Gastrocnemius medialis (tissue), 4 donors: Measurements from ENCODE around the gene NBDY. TPM values are rescaled to one million over a fixed set of nuclear protein-coding genes. Genes with fewer than 3 reads are reported as not detected.

ENCODE experiments used
- ATAC-seq, 2 donors: fragments of 150-250 bp; one replicate each; pipeline ENCODE4 v1.9.1; 2016
- DNase-seq, 2 donors: peaks; one replicate each; pipeline ENCODE4 v3.0.0-alpha.2; 2019
- H3K27ac ChIP-seq, 4 donors: fragments of 200-600 bp; sonication (generic); 1 replicate in 1 of 4; 2 replicates in 3 of 4; pipeline ENCODE4 v1.5.1; 2016 to 2018; ENCODE audit warnings: mild to moderate bottlenecking in 2 of 4, moderate library complexity in 1 of 4
- H3K27me3 ChIP-seq, 3 donors: fragments of 200-600 bp; sonication (generic) in 2 of 3; 1 replicate in 1 of 3; 2 replicates in 2 of 3; pipeline versions ENCODE4 v1.5.1 to v1.6.0; 2016 to 2019; ENCODE audit warnings: mild to moderate bottlenecking in 1 of 3, moderate library complexity in 1 of 3
- H3K36me3 ChIP-seq, 2 donors: fragments of 200-600 bp; sonication (generic) in 1 of 2; one replicate each; pipeline ENCODE4 v1.5.1; 2017 to 2018
- H3K4me1 ChIP-seq, 2 donors: fragments of 200-600 bp; sonication (generic) in 1 of 2; one replicate each; pipeline ENCODE4 v1.5.1; 2016 to 2017; ENCODE audit warnings: mild to moderate bottlenecking in 2 of 2
- H3K4me3 ChIP-seq, 4 donors: fragments of 200-600 bp; sonication (generic) in 3 of 4; 1 replicate in 1 of 4; 2 replicates in 3 of 4; pipeline ENCODE4 v1.5.1; 2016 to 2019; ENCODE audit warnings: mild to moderate bottlenecking in 2 of 4
- H3K9me3 ChIP-seq, 3 donors: fragments of 200-600 bp; sonication (generic) in 2 of 3; 1 replicate in 1 of 3; 2 replicates in 2 of 3; pipeline ENCODE4 v1.5.1; 2016 to 2019
- POLR2A ChIP-seq, 2 donors: fragments of 450-650 bp; IDR thresholded peaks; one replicate each; pipeline ENCODE4 v1.6.1; 2017; ENCODE audit warnings: antibody characterized with exemption in 2 of 2, mild to moderate bottlenecking in 2 of 2, moderate library complexity in 2 of 2
- in situ Hi-C, 4 donors: fragments of 200-750 bp; cut with MboI; loops; one replicate each; pipeline versions ENCODE4 v1.15.0 to v1.8.0; 2017; ENCODE audit warnings: low sequenced_read_pairs in 4 of 4
- intact Hi-C: fragments of 100-400 bp; cut with DNase I; formaldehyde crosslinking; loops from one replicate; pipeline ENCODE4 v1.15.1; 2023; ENCODE audit warnings: low total_unique reads
- total RNA-seq, 4 donors: library from RNA; depleted of rRNA; stranded (reverse); fragments of >200 nt; gene quantifications; one replicate each; pipeline versions ENCODE4 v1.1.0 to v1.2.3, GENCODE V29; 2016
- TF ChIP-seq, protein P1 (sequence below), 5 experiments: fragments of 450-650 bp in 3 of 5; fragments of 200-600 bp in 2 of 5; sonication (generic) in 2 of 5; IDR thresholded peaks in 4 of 5; conservative IDR thresholded peaks in 1 of 5; 1 replicate in 4 of 5; 2 replicates in 1 of 5; pipeline ENCODE4 v1.5.1; 2016 to 2019; ENCODE audit warnings: antibody characterized with exemption in 5 of 5, mild to moderate bottlenecking in 3 of 5, moderate library complexity in 3 of 5

Gene NBDY
- total RNA-seq, 4 donors from 2014 or later = 3.7 to 9.8 (median 5.9) TPM

GRCh38 chrX:56795309-56795868, 66.3 kb downstream of the NBDY start:
- in situ Hi-C loops (no loop called here), intact Hi-C loops (no loop called here)
- TF ChIP-seq, protein P1, sequence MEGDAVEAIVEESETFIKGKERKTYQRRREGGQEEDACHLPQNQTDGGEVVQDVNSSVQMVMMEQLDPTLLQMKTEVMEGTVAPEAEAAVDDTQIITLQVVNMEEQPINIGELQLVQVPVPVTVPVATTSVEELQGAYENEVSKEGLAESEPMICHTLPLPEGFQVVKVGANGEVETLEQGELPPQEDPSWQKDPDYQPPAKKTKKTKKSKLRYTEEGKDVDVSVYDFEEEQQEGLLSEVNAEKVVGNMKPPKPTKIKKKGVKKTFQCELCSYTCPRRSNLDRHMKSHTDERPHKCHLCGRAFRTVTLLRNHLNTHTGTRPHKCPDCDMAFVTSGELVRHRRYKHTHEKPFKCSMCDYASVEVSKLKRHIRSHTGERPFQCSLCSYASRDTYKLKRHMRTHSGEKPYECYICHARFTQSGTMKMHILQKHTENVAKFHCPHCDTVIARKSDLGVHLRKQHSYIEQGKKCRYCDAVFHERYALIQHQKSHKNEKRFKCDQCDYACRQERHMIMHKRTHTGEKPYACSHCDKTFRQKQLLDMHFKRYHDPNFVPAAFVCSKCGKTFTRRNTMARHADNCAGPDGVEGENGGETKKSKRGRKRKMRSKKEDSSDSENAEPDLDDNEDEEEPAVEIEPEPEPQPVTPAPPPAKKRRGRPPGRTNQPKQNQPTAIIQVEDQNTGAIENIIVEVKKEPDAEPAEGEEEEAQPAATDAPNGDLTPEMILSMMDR (IDR thresholded peaks at IDR 0.05 in 4 of 5, conservative IDR thresholded peaks at IDR 0.05 in 1 of 5) = no peak
- TF ChIP-seq POLR2A (IDR thresholded peaks at IDR 0.05) = no peak
- Histone ChIP-seq H3K4me3 (no peak overlapping the region), H3K4me1 (peaks cover 0 to 16% of the 10 kb centered on the region in 2 donors), H3K27me3 (no peaks in the 10 kb centered on the region), H3K36me3 (no peaks in the 10 kb centered on the region), H3K9me3 (no peaks in the 10 kb centered on the region), H3K27ac (no peak overlapping the region)
- no peak for DNase-seq
- ATAC-seq = no peak

DNA sequence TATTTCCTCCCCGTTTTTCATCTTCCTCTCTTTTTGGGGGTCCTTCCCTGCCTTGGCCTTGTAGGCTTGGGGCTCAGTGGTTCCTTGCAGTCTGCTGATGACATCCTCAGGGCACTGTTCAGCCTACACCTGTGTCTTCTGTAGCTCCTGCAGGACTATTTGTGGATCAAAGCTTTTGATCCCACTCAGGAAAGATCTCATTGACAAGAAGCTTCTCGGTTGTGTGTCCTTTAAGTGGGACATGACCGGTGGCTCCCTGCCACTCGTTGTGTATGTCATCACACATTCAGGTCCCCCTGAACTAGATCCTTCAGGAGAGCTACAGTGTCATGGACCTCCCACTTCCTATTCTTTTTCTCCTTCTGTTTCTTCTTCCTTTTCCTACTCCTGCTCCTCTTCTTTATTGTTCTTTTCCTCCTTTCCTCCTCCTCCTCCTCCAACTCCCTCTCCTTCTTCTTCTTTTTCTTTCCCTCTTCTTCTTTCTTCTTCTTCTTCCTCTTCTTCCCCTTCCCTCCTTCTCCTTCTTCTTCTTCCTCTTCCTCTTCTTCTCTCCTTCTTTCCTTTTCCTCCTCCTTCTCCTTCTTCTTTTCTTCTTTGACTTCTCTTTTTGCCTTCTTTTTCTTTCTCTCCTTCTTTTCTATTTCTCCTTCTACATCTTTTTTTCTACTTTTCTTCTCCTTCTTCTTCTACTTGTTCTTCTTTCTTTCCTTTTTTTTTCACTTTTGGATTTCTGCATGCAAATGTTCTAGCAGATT, 67.8 kb downstream of the NBDY start:
- no peak for TF ChIP-seq POLR2A (IDR thresholded peaks at IDR 0.05)
- in situ Hi-C loops = no loop called here
- intact Hi-C loops = no loop called here

GRCh38 chrX:56797574-56798338, 68.7 kb downstream of the NBDY start:
- peak overlapping the region in 2 of 4 donors; percentile 58 to 61 for H3K27ac ChIP-seq
- ATAC-seq = peak; percentile 32 to 49
- in situ Hi-C loops = no loop called here
- no peak for TF ChIP-seq POLR2A (IDR thresholded peaks at IDR 0.05)
- TF ChIP-seq, protein P1 (IDR thresholded peaks at IDR 0.05 in 4 of 5, conservative IDR thresholded peaks at IDR 0.05 in 1 of 5) = no peak
- no peak overlapping the region for H3K4me3 ChIP-seq
- H3K27me3 ChIP-seq = no peaks in the 10 kb centered on the region
- DNase-seq = peak in 1 of 2 donors; percentile 22
- peaks cover 0 to 11% of the 10 kb centered on the region in 2 donors for H3K4me1 ChIP-seq
- no peaks in the 10 kb centered on the region for H3K36me3 ChIP-seq
- no peaks in the 10 kb centered on the region for H3K9me3 ChIP-seq
- intact Hi-C loops = no loop called here

More for the DNA sequence above, 67.8 kb downstream of the NBDY start:
- Histone ChIP-seq H3K4me1 (peaks cover 0 to 16% of the 10 kb centered on the region in 2 donors), H3K27ac (no peak overlapping the region), H3K27me3 (no peaks in the 10 kb centered on the region), H3K9me3 (no peaks in the 10 kb centered on the region), H3K36me3 (no peaks in the 10 kb centered on the region), H3K4me3 (no peak overlapping the region)
- ATAC-seq = no peak
- no peak for DNase-seq

DNA sequence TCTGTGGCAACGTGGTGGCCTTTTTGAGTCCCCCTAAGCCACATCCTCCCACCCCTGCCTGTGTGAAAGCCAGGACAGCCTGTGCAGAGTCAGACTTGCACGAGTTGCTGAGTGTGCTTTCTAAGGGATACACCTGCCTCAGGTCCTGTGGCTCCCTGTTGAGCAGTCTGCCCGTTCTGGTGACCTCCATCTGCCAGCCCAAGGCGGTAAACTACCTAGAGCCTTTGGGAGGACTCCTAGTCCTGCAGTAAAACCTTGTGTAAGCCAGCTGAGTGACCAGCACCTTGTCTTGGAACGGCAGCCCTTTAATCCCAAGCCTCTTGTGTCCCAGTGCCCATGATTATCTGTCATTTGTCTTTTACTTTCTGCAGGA, 69.3 kb downstream of the NBDY start:
- Histone ChIP-seq H3K36me3 (no peaks in the 10 kb centered on the region), H3K27ac (peak overlapping the region in 2 of 4 donors; percentile 58 to 61), H3K4me3 (no peak overlapping the region), H3K4me1 (peaks cover 0 to 9% of the 10 kb centered on the region in 2 donors), H3K9me3 (no peaks in the 10 kb centered on the region), H3K27me3 (no peaks in the 10 kb centered on the region)
- ATAC-seq (peak; percentile 19 to 40), DNase-seq (peak; percentile 18 to 35)
- in situ Hi-C loops (no loop called here), intact Hi-C loops (no loop called here)
- TF ChIP-seq, protein P1 (IDR thresholded peaks at IDR 0.05 in 4 of 5, conservative IDR thresholded peaks at IDR 0.05 in 1 of 5) = no peak
- TF ChIP-seq POLR2A (IDR thresholded peaks at IDR 0.05) = no peak
